Psoas muscle (tissue), 8 donors: ENCODE measurements around the gene SYT9. TPM values are rescaled to one million over a fixed set of nuclear protein-coding genes. Genes with fewer than 3 reads are reported as not detected.

Experiments
- ATAC-seq, 4 donors: fragments of 200-7000 bp; cut with Tn5 transposase; one replicate each; pipeline ENCODE4 v1.9.1; 2020; ENCODE audit warnings: moderate library complexity in 3 of 4, mild to moderate bottlenecking in 2 of 4
- DNase-seq, 2 donors: peaks; one replicate each; pipeline ENCODE4 v3.0.0-alpha.2; 2020
- H3K27ac ChIP-seq: fragments of 200-600 bp; one replicate; pipeline ENCODE4 v1.8.0; 2022
- H3K27me3 ChIP-seq, 3 donors: fragments of 200-600 bp in 1 of 3; one replicate each; pipeline versions ENCODE4 v1.6.1 to v1.8.0; 2013 to 2022; ENCODE audit warnings: low read length in 2 of 3, mild to moderate bottlenecking in 2 of 3, moderate library complexity in 1 of 3; ENCODE audit not compliant: insufficient read depth in 3 of 3
- H3K36me3 ChIP-seq, 2 donors: fragments of 200-600 bp in 1 of 2; one replicate each; pipeline versions ENCODE4 v1.6.1 to v1.8.0; 2013 to 2022; ENCODE audit warnings: low read depth in 1 of 2, mild to moderate bottlenecking in 1 of 2, moderate library complexity in 1 of 2; ENCODE audit not compliant: insufficient read depth in 1 of 2
- H3K4me1 ChIP-seq: fragments of 200-600 bp; one replicate; pipeline ENCODE4 v1.8.0; 2022
- H3K4me3 ChIP-seq: fragments of 200-600 bp; one replicate; pipeline ENCODE4 v1.8.0; 2022; ENCODE audit warnings: mild to moderate bottlenecking
- H3K9me3 ChIP-seq: fragments of 200-600 bp; one replicate; pipeline ENCODE4 v1.8.0; 2022
- WGBS, 3 donors: extraction: QIAGEN DNeasy Blood & Tissue Kit; methylation state at CpG; one replicate each; pipeline versions ENCODE4 v1.1.6 to v1.1.7; 2013; 5-methylcytosine and 5-hydroxymethylcytosine counted together
- intact Hi-C, 2 donors: fragments of 100-400 bp; cut with DNase I; formaldehyde crosslinking; loops; one replicate each; pipeline versions ENCODE4 v1.11.0 to v1.14.2; 2022
- polyA plus RNA-seq, 3 donors: library from polyadenylated mRNA; stranded (reverse); fragments of 200-250 nt; gene quantifications; one replicate each; pipeline ENCODE4 v1.2.3, GENCODE V29; 2013
- total RNA-seq, 4 donors: library from RNA; stranded (reverse); fragmentation: NEBNext Ultra II Directional in 2 of 4; extraction: Animal tissue kit (Norgen Biotek cat#: 25700) in 2 of 4; gene quantifications; one replicate each; pipeline versions ENCODE4 v1.2.1 to v1.2.4, GENCODE V29; 2021 to 2023
- TF ChIP-seq, protein P1 (sequence below): fragments of 200-600 bp; IDR thresholded peaks from one replicate; pipeline ENCODE4 v1.8.0; 2022; ENCODE audit warnings: antibody characterized with exemption
- donor health status: healthy with polysubstance abuse.
- donor health status: DM: no; HTN: no; CAD: no; lungs with moderate emphysema.
- donor health status: Bipolar disorder and iron deficiency.
- donor health status: healthy.
- donor health status: DM: yes; HTN: yes; CAD: no.
- donor health status: DM: no; HTN: no; CAD: no.
- donor health status: DM: no; HTN: no; CAD: no.
- donor health status: DM: yes; HTN: yes; CAD: no.

Gene SYT9
- total and polyA plus RNA-seq, 7 donors: 0.03 TPM; not detected in 5

DNA sequence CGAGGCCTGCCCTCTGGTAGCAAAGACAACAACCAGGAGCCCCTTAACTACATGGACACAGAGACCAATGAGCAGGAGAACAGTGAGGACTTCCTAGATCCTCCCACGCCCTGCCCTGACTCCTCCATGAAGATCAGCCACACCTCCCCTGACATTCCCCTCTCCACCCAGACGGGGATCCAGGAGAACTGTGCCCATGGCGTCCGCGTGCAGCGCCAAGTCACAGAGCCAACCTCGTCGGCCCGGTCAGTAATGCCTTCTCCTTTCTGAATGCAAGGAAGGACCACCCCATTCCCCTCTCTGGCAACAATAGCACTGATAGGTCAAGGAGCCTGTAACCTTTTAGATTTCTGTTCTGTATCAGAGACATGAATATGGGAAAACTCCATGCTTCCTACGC lies 51.4 kb downstream of the SYT9 start:
- Histone ChIP-seq H3K27me3 (no peaks in the 10 kb centered on the region), H3K4me3 (no peak overlapping the region), H3K27ac (no peak overlapping the region), H3K4me1 (no peaks in the 10 kb centered on the region), H3K9me3 (no peaks in the 10 kb centered on the region), H3K36me3 (no peaks in the 10 kb centered on the region)
- TF ChIP-seq, protein P1, sequence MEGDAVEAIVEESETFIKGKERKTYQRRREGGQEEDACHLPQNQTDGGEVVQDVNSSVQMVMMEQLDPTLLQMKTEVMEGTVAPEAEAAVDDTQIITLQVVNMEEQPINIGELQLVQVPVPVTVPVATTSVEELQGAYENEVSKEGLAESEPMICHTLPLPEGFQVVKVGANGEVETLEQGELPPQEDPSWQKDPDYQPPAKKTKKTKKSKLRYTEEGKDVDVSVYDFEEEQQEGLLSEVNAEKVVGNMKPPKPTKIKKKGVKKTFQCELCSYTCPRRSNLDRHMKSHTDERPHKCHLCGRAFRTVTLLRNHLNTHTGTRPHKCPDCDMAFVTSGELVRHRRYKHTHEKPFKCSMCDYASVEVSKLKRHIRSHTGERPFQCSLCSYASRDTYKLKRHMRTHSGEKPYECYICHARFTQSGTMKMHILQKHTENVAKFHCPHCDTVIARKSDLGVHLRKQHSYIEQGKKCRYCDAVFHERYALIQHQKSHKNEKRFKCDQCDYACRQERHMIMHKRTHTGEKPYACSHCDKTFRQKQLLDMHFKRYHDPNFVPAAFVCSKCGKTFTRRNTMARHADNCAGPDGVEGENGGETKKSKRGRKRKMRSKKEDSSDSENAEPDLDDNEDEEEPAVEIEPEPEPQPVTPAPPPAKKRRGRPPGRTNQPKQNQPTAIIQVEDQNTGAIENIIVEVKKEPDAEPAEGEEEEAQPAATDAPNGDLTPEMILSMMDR: no peak
- intact Hi-C loops: no loop called here
- DNase-seq (no peak), ATAC-seq (no peak)
- WGBS, 3 donors: 88 to 91% (median 89%) methylated on average over 11 of the region's 11 CpGs

DNA sequence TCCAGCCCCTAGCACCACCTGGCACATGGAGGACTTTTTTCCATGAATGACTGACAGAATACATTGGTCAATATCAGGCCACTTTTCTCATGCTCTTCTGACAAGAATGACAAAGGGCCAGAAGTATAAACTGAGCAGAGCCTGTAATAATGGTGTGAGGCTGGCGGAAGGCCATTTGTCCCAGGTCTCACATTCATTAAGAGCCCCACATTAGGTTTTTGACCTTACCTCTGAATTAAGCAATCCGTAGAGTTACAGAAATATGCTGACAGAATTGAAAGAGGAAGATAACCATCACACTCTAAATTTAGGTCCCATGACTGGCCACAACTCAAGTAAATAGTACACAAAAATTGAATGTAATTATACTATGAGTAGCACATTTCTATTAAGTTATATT lies 55.2 kb downstream of the SYT9 start:
- intact Hi-C loops: no loop called here
- no peak for DNase-seq
- no peak overlapping the region for H3K27ac ChIP-seq
- no peaks in the 10 kb centered on the region for H3K4me1 ChIP-seq
- no peaks in the 10 kb centered on the region for H3K9me3 ChIP-seq
- TF ChIP-seq, protein P1: no peak
- no peaks in the 10 kb centered on the region for H3K27me3 ChIP-seq
- no peaks in the 10 kb centered on the region for H3K36me3 ChIP-seq
- H3K4me3 ChIP-seq: no peak overlapping the region
- WGBS, 3 donors: 85 to 93% (median 92%) methylated on average over 2 of the region's 2 CpGs
- ATAC-seq: no peak

DNA sequence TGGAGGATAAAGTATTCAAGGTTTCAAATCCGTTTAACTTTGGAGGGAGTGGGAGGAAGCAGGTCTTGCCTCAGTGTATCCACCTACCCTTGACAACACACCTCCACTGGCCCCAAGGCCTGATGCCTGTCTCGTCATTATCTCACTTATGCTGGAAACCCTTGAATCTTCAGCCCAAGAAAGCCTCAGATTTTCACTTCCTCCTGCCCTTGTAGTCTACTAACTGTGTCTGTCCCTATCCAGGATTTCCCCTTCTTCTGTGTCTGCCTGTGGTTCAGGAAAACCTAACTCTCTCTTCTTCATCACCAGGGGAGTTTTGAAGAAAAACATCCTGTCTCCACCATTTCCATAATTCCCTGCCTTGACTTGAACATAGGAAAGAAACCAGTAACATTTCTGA lies 56.1 kb downstream of the SYT9 start:
- Histone ChIP-seq H3K4me3 (no peak overlapping the region), H3K27me3 (no peaks in the 10 kb centered on the region), H3K9me3 (no peaks in the 10 kb centered on the region), H3K36me3 (no peaks in the 10 kb centered on the region), H3K27ac (no peak overlapping the region), H3K4me1 (no peaks in the 10 kb centered on the region)
- no peak for ATAC-seq
- DNase-seq: no peak
- intact Hi-C loops: no loop called here
- WGBS, 3 donors: 74 to 92% (median 84%) methylated on average over 2 of the region's 2 CpGs
- TF ChIP-seq, protein P1: no peak

DNA sequence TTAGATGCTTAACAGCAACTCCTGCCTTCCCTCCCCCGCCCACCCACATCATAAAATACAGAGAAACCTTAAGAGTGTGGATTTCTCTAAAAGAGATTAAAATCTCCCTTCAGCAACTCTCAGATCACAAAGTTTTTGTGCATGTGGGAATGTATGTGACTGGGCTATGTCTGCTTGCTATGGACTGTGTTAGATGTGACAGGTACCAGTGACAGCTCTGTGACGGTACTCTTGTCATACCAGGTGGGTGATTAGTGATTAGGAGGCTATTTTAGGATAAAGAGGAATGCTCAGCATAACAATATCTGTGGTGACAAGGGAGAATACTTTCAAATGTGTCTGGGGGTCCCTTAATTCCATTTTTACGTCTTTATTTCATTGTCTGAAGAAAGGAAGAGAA lies 60.2 kb downstream of the SYT9 start:
- TF ChIP-seq, protein P1: no peak
- no peak for DNase-seq
- Histone ChIP-seq H3K9me3 (no peaks in the 10 kb centered on the region), H3K4me1 (no peaks in the 10 kb centered on the region), H3K27me3 (no peaks in the 10 kb centered on the region), H3K27ac (no peak overlapping the region), H3K36me3 (no peaks in the 10 kb centered on the region), H3K4me3 (no peak overlapping the region)
- intact Hi-C loops: no loop called here
- WGBS, 3 donors: 49 to 54% (median 51%) methylated on average over 3 of the region's 3 CpGs
- no peak for ATAC-seq

DNA sequence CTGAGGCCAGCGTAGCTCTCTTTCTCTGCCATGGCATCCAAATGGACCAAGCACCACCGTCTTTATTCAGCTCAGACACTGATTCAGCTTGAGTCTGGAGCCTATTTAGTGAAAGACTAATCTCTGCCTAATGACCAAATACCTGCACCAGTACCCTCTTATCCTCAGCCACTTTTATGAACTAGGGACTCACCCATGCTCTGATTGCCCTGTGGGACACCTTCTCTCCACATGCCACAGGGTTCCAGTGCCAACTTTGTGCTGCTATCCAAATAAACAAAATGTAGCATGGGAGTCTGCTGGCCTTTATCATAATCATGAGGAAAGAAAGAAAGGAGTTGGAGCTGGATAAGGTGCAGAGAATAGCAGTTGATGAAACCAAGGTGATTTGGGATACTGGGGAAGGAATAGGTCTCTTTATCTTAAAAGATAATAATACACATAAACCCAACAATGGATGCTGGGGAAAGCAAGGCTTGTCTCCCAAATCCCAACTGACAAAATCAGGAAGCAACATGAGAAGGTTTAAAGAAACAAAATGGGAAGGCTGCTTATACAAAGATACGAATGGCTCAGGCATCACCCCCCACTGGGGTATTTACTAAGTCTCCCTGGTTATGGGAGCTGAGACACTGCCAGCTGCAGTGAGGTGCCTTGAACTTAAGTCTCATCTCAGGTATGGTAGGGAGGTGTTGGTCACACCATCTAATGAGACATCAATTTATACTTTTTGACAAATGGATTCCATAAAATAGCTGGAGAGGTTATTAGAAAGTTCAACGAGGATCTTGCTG lies 63.3 kb downstream of the SYT9 start:
- no peak overlapping the region for H3K4me3 ChIP-seq
- no peak for ATAC-seq
- TF ChIP-seq, protein P1: no peak
- 74 to 80% (median 77%) methylated on average over 4 of the region's 4 CpGs for WGBS, 3 donors
- H3K27me3 ChIP-seq: no peaks in the 10 kb centered on the region
- H3K36me3 ChIP-seq: no peaks in the 10 kb centered on the region
- H3K27ac ChIP-seq: no peak overlapping the region
- no peaks in the 10 kb centered on the region for H3K4me1 ChIP-seq
- no peaks in the 10 kb centered on the region for H3K9me3 ChIP-seq
- DNase-seq: no peak
- intact Hi-C loops: no loop called here
